GM10847 (cell line): ENCODE data around the gene TNS3.

Experiments
- POLR2A ChIP-seq: IDR thresholded peaks from 2 replicates; pipeline ENCODE4 v1.6.1; 2011; ENCODE audit not compliant: insufficient read length; ENCODE audit errors: extremely low read depth

TNS3 gene

DNA sequence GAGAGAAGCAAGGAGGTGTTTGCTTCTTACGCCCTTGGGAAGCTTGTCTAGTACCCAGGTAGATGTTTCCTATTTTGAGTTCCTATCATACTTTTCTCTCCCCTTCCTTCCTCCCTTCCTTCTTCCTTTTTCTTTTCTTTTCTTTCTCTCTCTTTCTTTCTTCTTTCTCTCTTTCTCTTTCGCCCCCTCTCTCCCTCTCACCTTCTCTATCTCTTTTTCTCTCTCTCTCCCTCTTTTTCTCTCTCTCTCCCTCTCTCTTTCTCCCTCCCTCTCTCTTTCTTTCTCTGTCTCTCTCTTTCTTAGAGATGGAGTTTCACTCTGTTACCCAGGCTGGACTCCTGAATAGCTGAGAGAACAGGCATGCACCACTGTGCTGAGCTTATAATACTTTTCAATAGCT lies 322.2 kb downstream of the TNS3 start:
- no peak for TF ChIP-seq POLR2A

DNA sequence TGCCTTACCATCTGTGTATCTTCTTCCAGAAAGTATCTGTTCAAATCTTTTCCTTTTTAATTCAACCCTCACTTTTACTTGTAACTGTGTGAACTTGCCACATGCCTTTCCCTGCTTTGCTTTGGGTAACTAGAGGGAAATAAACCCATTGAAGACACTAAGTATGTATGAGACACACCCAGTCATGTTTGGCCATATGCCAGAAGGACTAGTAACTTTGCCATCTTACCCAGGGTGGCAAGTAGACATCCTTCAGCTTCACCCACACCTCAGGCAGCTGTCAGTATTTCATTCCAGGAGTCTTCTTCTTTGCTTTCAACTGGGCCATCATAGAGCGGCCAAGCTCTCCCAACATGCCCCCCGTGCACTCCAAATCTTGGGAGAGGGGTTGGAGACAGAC lies 323.1 kb downstream of the TNS3 start:
- TF ChIP-seq POLR2A, result no peak

- TF ChIP-seq POLR2A, result no peak
Observed at GRCh38 chr7:47256016-47256415, 325.9 kb downstream of the TNS3 start.

DNA sequence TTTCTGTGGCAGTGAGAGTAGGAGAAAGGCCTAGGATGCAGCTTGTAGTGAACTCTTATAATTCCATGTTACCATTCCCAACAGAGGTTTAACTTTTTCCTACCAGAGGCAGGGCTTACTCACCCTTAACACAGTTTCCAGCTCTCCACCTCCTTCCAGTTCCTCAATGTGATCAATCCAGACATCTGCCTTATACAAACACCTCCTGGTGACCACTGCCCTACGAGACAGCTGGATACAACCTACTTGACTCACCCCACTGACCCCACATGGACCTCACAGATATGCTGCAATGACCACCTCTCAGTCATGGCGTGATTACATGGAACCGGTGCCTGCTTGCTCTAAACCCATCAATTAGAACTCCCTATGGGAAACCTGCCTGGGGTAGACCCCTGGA lies 326.5 kb downstream of the TNS3 start:
- no peak for TF ChIP-seq POLR2A

DNA sequence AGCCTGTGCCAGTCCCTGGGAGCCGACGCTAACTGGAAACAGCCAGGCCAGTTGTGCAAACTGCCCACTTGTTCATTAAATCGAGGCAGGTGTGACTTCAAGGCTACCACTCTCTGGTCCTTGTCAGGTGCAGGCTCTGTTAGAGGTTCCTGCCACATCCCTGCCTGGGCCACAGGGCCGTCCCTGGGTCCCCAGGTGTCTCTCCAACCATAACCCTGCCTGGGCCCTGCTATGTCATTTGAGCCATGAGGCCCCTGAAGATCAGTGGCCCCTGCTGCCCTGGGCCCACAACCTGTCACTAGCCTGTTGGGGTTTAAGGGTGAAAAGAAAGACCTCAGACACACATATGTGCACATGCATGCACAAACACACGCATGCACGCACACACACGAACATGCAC lies 326.9 kb downstream of the TNS3 start:
- no peak for TF ChIP-seq POLR2A

- no peak for TF ChIP-seq POLR2A
Observed at GRCh38 chr7:47254081-47254977, 327.6 kb downstream of the TNS3 start.

DNA sequence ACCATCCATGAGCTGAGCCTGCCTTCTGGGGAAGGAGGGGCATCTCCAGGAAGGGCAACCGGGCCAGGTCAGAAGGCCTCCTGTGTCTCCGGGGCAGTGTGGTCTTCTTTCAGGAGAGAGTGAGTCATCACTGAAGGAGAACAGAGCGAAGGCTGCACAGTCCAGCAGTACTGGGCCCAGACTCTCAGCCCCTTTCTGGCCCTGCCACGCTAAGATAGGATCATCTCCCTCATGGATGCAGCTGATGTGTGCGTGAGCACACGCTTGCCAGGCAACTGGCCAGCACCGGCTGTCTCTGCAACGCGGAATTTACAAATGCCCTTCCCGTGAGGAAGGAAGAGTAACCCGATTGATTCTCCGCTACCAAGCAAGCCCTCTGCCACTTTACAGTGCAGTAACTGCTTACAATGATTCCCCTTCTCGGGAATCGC lies 328.2 kb downstream of the TNS3 start:
- TF ChIP-seq POLR2A, result no peak

- TF ChIP-seq POLR2A, result no peak
Observed at GRCh38 chr7:47252675-47253074, 329.2 kb downstream of the TNS3 start.

GRCh38 chr7:47249361-47249760 lies 332.6 kb downstream of the TNS3 start:
- no peak for TF ChIP-seq POLR2A

DNA sequence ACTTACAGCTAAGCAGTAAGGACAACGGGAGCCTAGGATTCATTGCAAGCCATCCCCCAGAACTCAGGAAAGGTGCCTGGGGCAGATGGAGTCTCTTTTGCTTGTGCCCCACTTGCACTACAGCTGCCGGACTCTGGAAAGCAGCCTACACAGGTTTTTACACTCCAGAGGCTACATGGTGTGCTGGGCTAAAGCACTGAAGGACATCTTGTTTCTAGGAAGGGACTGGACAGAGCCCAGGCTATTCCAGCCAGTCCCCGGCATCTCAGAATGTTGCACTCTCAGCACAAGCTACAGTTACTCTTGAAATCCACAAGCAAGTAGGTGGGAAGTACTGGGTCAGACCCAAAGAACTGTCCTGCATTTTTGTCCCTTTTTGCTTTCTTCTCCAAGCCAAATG lies 333.1 kb downstream of the TNS3 start:
- no peak for TF ChIP-seq POLR2A

DNA sequence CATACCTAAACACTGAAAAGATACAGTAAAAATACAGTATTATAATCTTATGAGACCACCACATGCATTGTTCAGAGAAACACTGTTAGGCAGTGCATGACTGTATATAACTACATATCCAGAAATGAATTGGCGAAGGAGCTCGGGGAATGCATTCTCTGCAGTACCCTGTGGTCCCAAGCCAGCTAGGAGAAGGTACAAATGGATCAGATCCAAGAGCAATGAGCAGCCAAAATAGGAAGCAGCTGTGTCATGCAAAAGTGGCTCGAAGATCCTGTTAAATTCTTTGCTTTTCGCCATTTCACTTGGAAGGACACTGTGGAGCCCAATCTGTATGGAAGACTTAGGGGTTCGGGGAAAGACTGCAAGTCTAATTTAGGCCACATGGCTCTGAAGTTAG lies 334.8 kb downstream of the TNS3 start:
- TF ChIP-seq POLR2A, result no peak

DNA sequence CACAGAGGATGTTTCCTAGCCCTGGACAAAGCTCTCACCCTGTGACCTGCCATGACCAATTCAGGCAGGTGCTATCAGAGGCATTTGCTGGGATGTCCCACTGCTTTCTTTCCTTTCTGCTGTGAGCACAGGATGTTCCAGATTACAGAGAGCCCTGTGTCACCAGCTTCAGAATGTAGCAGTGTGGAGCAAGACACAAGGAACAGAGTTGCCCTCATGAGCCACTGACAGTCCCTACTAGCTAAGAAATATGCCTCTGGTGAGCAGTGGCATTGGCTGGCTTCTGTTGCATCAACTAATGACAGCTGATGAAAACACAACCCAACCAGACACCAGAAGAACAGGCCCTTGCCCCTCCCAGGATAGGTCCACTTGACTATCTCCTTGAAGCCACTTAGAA lies 337.2 kb downstream of the TNS3 start:
- TF ChIP-seq POLR2A, result no peak

DNA sequence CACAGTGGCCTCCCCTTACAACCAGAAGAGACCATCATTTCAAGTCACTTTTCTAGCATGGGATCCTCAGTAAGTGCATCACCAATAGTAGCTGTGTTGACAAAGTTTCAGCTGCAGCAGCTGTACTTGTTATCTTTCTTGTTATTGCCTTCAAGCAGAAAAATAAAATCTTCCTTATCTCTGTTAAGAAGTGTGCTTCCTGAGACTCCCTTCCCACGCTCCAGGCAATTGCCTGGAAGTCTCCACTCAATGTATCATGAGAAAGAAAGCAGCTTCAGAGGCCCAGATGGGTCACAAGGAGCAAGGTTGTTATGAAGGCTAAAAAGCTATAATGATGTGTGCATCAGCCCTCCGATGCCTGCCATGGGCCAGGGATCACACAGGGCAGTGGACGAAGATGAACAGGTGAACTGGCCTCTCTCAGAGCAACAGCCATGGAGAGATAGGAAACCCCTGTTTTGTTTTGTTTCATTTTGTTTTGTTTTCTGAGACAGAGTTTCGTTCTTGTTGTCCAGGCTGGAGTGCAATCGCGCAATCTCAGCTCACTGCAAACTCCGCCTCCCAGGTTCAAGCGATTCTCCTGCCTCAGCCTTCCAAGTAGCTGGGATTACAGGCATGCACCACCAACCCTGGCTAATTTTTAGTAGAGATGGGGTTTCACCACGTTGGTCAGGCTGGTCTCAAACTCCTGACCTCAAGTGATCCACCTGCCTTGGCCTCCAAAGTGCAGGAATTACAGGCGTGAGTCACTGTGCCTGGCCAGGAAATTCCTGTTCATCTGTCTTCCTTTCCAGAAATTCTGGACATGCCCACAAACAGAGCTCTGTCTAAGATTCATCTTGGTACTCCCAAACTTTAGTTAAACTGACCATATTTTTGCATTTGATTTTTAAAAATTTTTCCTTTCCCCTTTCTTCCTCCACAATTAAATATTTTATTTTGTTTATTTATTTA lies 340.5 kb downstream of the TNS3 start:
- TF ChIP-seq POLR2A, result no peak

- no peak for TF ChIP-seq POLR2A
Observed at GRCh38 chr7:47239931-47240421, 341.9 kb downstream of the TNS3 start.

GRCh38 chr7:47239034-47239433 lies 342.9 kb downstream of the TNS3 start:
- no peak for TF ChIP-seq POLR2A
